NCI-H1048 (cell line): ENCODE results near the gene NFKB2.

Source experiments
- DNase-seq: peaks from one replicate; lab custom pipeline; 2025; lab: John Stamatoyannopoulos, UW

Gene NFKB2

DNA sequence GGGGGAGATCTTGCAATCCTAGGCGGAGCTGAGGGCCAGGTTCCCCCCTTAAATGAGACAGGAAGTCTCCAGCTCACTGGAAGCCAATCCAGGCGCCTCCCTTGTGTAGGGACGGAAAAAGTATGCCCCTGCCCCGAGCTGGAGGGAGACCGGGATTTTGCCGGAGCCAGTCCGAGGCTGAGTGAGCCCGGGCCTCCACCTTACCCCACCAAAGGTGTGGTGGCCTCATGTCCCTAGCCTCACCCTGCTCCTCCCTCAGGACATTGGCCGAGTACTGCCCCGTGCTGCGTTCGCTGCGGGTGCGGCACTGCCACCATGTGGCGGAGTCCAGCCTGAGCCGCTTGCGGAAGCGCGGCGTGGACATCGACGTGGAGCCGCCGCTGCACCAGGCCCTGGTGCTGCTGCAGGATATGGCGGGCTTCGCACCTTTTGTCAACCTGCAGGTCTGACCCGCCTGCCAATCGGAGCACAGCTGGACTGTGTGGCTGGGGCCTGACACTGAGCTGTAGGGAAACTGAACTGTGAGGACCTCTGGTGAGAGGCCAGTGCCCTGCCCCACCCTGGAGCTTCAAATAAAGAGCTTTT lies 27.1 kb downstream of the NFKB2 start:
- peak; percentile 28 for DNase-seq

GRCh38 chr10:102423372-102423968 lies 28.0 kb downstream of the NFKB2 start:
- DNase-seq = no peak

- DNase-seq = no peak
These were observed 28.6 kb downstream of the NFKB2 start for GRCh38 chr10:102424145-102424544.

GRCh38 chr10:102424916-102425315 lies 29.4 kb downstream of the NFKB2 start:
- DNase-seq = no peak

DNA sequence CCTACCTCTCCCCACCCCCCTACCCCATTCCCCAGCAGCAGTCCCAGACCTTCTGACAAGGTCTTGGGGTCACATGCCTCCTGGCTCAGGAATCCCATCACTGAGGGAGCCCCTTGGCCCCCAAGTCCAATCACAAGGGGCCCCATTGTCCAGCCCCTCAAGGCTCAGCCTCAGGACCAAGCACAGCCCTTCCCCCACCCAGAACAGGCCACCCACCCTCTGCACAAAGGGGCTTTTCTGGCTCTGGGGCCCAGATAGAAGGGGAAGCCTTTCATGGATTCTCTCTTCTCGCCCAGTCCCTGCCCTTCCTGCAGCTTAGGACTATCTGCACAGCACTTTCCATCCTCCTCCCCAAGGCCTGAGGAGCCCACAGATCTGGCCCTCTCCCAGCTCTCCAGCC lies 29.9 kb downstream of the NFKB2 start:
- DNase-seq = no peak

GRCh38 chr10:102426803-102427287 lies 31.3 kb downstream of the NFKB2 start:
- no peak for DNase-seq

- no peak for DNase-seq
These were observed 34.0 kb downstream of the NFKB2 start for GRCh38 chr10:102429468-102429867.

DNA sequence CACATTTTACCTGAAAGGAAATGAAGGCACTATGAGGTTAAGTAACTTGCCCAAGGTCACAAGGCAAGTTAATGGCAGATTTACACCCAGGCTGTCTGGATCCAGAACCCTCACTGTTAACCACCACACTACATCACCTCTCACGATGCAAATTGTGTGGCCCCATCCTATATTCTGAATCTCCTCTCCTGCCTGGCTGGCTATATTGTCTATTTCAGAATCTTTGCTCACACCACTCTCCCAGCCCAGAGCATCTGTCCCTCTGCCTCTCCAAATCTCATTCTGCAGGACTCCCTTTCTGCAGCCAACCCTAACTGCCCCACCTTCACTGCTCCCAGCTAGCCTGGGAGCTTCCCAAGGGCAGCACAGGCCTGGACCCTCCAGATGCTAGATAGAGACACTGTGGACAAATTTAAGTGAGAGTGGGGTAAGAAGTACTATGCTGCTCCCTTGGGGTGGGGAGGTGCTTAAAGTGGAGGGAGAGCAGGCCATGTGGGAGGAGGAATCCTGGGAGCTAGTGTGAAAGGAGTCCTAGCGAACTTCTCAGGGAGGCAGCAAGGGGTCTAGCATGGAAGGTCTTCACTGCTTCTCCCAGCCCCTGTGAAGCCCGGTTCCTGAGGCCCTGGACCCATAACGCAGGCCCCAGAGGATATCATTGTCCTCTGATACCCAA lies 36.1 kb downstream of the NFKB2 start:
- no peak for DNase-seq

GRCh38 chr10:102432162-102432950 lies 36.9 kb downstream of the NFKB2 start, which contains the start of gene CUEDC2:
TSS of gene CUEDC2 (minus strand) at chr10:102432574. CDS start at chr10:102425188, 7,386 bp downstream.
- DNase-seq = peak; percentile 88

DNA sequence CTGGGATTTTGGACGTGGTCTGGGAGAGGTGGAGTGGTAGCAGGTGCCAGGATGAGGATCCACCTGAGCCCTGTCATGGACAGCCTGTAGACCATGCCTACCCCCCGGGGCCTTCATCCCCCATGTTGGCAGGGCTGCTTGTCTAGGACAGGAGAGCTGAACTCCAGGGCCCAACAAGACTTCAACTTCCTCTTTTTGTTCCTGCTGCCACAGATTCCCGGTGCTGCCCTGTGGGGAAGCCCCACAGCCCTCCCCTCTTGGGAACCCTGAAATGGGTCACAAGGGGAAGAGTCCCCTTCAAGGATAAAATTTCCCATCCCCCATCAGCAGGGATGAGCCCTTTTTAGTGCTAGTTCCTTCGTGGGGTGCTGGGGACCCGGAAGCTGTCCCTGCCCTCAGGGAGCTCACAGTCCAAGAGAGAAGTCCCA lies 38.1 kb downstream of the NFKB2 start:
- no peak for DNase-seq

DNA sequence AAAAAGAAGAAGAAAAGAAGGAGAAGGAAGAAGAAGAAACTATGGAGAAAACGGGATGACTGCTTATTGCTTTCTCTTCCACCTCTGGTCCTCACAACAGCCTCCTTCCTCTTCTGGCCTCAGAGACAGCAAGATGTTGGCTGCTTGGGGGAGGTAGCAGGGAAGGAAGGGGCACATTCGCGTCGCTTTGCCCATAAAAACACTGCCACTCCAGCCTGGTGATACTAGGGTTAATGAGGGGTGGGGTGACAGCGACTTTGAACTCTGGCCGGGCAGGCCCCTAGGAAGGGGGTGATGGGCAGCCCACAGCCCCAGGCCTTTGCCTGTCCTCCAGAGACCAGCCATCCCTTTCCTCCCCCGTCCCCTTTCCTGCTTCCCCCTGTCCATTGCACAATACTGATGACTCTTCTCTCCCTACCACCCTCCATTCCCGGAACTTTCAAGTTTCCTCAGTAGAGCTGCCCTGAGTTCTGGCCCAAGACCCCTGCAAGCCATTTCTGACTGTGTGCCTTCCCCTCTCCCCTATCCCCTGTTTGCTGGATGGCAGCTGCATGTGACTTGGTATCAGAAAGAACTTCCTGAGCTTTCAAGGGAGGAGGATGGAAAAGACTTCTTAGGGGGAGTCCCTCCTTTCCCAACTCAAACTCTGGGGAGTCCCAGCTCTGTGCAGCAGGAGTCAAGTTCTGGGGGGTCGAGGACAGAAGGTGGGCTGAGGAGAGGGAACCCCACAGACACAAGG lies 39.1 kb downstream of the NFKB2 start:
- DNase-seq = no peak

GRCh38 chr10:102435133-102435497 lies 39.6 kb downstream of the NFKB2 start:
- no peak for DNase-seq

DNA sequence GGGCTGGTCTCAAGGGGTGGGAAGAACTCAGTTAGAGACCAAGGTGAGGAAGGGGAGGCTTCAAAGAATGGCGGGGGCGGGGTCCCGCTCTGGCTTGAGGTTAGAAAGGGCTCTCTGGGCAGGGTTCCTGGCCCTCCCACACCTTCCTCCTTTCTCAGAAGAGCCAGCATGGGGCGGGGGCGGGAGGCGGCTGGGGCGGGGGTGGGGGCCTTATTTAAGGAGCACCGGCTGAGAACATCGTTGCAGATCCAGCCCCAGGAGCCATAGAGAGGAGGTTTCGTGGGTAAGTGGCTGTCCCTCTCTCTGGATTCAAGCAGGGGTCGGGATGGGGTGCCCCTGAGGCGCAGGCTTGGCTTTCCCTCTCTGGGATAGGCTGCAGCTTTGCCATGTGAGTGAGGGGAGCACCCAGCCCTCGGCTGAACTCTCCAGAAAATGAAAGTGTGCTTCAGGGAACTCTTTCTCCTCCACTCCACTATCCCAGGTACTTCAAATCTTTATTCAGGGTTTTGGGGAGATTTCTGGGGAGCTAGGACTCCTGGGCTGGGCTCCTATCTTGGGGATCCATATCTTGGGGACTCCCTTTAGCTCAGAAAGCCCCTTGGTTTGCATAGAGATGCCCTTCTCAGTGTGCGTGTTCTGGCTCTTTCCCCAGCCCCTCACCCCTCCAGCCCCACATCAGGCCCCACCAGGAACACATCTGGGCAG lies 40.2 kb downstream of the NFKB2 start:
- no peak for DNase-seq

- no peak for DNase-seq
These were observed 40.8 kb downstream of the NFKB2 start for GRCh38 chr10:102436312-102436711.

DNA sequence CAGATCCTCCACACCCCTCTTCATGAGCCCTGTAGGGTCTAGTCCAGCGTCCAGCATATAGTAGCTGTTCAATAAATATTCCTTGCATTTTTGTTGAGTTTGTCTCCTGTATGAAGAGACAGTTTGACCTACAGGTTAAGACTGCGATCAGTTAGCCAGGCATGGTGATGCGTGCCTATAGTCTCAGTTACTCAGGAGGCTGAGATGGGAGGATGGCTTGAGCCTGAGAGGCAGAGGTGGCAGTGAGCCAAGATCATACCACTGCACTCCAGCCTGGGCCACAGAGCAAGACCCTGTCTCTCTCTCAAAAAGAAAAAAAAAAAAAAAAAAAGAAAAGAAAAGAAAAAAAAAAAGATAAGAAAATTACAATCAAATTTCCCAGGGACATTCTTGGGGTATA lies 42.0 kb downstream of the NFKB2 start:
- DNase-seq = no peak

GRCh38 chr10:102438374-102438773 lies 42.9 kb downstream of the NFKB2 start:
- DNase-seq = no peak

GRCh38 chr10:102444851-102445250 lies 49.3 kb downstream of the NFKB2 start:
- DNase-seq = no peak

DNA sequence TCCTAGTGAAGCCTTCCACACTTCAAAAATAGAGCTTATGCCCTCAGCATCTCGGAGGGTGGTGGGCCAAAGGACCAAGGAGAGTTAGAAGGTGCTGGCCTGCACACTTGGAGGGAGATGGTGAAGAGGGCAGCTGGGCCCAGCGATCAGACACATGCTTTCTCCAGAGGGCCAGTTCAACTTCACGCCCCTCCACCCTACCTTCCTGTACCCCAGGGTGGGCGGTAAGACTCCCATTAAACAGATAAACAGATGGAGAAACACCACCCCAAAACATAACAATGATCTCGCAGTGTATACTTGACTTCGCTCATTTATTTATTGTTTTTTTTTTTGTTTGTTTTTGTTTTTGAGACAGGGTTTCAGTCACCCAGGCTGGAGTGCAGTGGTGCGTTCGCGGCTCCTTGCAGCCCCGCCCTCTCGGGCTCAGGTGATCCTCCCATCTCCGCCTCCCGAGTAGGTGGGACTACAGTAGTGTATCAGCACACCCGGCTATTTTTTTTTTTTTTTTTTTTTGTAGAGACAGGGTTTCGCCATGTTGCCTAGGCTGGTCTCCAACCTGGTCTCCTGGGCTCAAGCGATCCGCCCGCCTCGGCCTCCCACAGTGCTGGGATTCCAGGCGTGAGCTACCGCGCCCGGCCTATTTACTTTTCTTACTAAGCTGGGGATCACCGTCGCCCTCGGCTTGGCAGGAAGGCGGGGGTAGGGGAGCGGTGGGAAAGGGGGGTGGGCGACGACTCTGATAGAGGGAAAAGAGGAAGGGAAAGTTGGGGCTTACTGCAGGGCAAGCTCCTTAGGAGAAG lies 54.0 kb downstream of the NFKB2 start:
- DNase-seq = peak; percentile 58

DNA sequence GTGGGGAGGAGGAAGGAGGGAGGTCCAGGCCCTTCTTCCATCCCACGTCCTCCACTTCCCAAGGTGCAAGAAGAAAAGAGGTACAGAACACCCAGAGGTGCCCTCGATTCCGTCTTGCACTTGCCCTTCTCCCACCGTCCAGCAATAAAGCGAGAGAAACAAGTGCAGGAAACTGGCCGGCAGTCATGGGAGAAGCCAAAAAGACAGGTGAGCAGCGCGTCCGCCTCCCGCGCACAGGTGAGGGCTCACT lies 54.5 kb downstream of the NFKB2 start:
- DNase-seq = no peak

DNA sequence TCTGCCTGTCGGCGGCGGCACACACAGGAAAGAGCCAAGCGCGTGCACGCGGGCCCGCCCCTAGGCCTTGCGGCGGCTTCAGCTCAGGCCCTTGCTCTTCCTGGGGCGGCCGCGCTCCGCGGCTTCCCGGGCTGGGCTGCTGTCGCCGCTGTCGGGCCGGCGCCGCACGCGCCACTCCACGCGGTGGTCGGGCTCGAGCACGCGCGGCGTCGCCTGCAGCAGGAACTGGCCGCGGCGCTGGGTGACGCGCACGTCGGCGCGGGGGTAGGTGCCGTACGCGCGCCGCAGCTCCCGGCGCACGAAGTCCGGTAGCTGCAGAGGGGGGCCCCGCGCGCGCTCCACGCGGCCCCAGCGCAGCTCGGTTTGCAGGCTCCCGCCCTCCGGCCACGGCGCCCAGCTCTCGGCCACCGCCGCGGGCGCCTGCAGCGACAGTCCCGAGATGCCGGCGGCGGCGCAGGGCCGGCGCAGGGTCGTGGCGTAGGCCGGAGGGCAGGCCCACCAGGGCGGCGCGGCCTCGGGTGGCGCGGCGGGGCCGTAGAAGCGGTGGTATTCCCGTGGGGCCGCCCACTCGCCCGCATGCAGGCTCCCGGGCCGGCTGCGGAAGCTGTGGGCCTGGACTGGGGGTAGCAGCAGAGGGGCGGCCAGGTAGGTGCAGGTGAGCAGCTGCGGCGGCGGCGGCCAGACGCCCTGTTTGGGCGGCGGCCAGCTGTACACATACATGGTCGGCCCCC lies 55.0 kb downstream of the NFKB2 start:
- DNase-seq = peak; percentile 66
